ENCODE measurements around the gene ALG2. TPM values are rescaled to one million over a fixed set of nuclear protein-coding genes. Genes with fewer than 3 reads are reported as not detected.

Gene ALG2
- polyA plus RNA-seq, 2 donors, result 11.8 to 15.6 TPM

DNA sequence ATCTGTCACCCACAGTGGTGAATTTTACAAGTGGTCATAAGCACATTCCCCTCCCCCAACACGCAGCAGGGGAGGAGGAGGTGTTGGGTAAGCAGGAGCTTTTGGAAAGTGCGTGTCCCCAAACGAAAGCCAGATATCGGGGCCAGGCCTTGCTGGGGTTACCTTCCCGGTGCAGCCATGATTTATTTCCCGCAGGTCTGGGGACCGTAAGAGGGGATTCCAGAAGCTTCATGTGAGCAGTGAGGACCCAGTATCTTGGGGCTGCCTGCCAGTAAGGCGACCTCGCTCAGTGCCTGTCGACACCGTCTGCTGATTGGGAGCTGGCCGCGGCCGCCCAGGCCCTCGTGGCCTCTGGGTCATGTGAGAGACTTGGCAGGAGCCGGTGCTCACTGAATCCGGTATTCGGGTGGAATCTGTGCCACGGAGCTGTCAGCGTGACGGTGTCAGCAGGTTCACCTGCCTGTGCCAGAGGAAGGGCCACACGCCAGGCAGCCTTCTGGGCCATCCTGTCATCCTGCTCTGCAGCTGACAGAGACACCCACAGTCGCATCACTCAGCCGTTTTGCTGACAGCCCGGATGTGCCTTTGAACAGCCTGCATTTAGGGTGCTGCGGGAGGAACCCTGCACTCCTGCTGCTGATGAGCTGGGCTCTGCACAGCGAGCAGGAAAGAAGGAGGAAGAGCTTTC, 37.6 kb upstream of the ALG2 start:
- H3K4me3 ChIP-seq (ENCODE audit: low read depth in 1 of 2, low read length in 2 of 2), result peak overlapping the region; percentile 17 to 39
- peak overlapping the region in 1 of 2 donors; percentile 73 for H3K27ac ChIP-seq (ENCODE audit: low read depth in 2 of 2, low read length in 1 of 2)
- no peaks in the 10 kb centered on the region for H3K27me3 ChIP-seq (ENCODE audit: control insufficient read depth in 1 of 2, insufficient read depth in 2 of 2, low read length in 2 of 2)
- H3K4me1 ChIP-seq (ENCODE audit: control insufficient read depth in 2 of 2, insufficient read depth in 2 of 2, low read length in 1 of 2), result peaks cover 2 to 6% of the 10 kb centered on the region in 2 donors
- 16 to 18% methylated on average over 27 of the region's 27 CpGs for WGBS, 2 donors
- no peaks in the 10 kb centered on the region for H3K9me3 ChIP-seq (ENCODE audit: control insufficient read depth in 2 of 2, insufficient read depth in 1 of 2, low read depth in 1 of 2, low read length in 1 of 2)
- H3K36me3 ChIP-seq (ENCODE audit: control insufficient read depth in 2 of 2, insufficient read depth in 2 of 2, low read length in 1 of 2), result no peaks in the 10 kb centered on the region

DNA sequence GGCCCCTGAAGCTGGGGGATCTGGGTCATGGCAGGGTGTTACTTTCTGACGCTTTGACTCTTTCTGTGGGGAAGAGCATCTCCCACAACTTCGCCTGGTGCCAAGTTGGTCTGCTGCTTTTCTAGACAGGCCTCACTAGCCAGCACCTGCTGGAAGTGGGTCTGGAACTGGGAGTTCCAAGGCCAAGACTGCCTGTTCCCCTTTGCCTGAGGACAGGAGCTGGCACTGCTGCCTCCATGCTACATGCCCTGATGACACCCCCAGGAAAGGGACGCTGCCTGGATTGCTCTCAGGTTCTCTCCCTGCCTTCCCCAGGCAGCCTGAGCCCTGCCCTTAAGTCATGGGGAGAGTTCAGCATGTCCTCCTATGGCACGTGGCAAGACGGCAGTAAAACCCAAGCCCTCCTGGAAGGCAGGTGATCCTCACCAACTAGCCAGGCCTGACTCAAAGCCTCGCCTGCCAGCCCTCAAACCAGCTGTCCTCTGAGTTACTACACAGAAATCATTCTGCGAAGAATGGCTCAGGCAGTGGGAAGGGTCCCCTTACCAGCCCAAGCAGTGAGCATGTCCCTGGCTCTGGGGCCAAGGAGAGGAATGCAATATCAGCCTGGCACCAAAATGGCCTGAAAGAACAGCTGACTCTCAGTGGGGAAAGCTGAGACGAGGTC, 36.1 kb upstream of the ALG2 start:
- Histone ChIP-seq H3K36me3 (ENCODE audit: control insufficient read depth in 2 of 2, insufficient read depth in 2 of 2, low read length in 1 of 2) (no peaks in the 10 kb centered on the region), H3K9me3 (ENCODE audit: control insufficient read depth in 2 of 2, insufficient read depth in 1 of 2, low read depth in 1 of 2, low read length in 1 of 2) (no peaks in the 10 kb centered on the region), H3K27me3 (ENCODE audit: control insufficient read depth in 1 of 2, insufficient read depth in 2 of 2, low read length in 2 of 2) (no peaks in the 10 kb centered on the region), H3K27ac (ENCODE audit: low read depth in 2 of 2, low read length in 1 of 2) (no peak overlapping the region), H3K4me3 (ENCODE audit: low read depth in 1 of 2, low read length in 2 of 2) (no peak overlapping the region), H3K4me1 (ENCODE audit: control insufficient read depth in 2 of 2, insufficient read depth in 2 of 2, low read length in 1 of 2) (peaks cover 2 to 6% of the 10 kb centered on the region in 2 donors)
- WGBS, 2 donors, result 95 to 98% methylated on average over 8 of the region's 8 CpGs

DNA sequence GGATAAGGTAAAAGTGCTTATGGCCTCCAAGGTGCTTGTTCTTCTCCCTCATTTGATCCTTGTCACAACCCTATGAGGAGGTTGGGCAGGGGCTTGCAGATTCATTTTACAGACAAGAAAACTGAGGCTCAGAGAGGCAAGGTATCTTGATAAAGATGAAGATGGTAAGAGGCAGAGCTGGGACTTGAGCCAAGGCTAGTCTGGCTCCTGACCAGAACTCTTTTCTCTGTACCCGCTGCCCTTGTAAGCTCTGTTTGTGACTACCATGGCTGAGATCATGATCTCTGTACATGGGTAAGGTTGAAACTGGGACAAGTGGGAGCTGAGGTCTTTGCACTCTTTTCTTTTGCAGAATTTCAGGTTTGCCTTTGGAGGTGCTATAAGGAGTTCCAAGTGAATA, 33.9 kb upstream of the ALG2 start:
- no peaks in the 10 kb centered on the region for H3K36me3 ChIP-seq (ENCODE audit: control insufficient read depth in 2 of 2, insufficient read depth in 2 of 2, low read length in 1 of 2)
- WGBS, 2 donors, result 79 to 84% methylated on average over 1 of the region's 1 CpG
- no peaks in the 10 kb centered on the region for H3K27me3 ChIP-seq (ENCODE audit: control insufficient read depth in 1 of 2, insufficient read depth in 2 of 2, low read length in 2 of 2)
- no peak overlapping the region for H3K4me3 ChIP-seq (ENCODE audit: low read depth in 1 of 2, low read length in 2 of 2)
- no peaks in the 10 kb centered on the region for H3K9me3 ChIP-seq (ENCODE audit: control insufficient read depth in 2 of 2, insufficient read depth in 1 of 2, low read depth in 1 of 2, low read length in 1 of 2)
- H3K27ac ChIP-seq (ENCODE audit: low read depth in 2 of 2, low read length in 1 of 2), result no peak overlapping the region
- peaks cover 2 to 6% of the 10 kb centered on the region in 2 donors for H3K4me1 ChIP-seq (ENCODE audit: control insufficient read depth in 2 of 2, insufficient read depth in 2 of 2, low read length in 1 of 2)

DNA sequence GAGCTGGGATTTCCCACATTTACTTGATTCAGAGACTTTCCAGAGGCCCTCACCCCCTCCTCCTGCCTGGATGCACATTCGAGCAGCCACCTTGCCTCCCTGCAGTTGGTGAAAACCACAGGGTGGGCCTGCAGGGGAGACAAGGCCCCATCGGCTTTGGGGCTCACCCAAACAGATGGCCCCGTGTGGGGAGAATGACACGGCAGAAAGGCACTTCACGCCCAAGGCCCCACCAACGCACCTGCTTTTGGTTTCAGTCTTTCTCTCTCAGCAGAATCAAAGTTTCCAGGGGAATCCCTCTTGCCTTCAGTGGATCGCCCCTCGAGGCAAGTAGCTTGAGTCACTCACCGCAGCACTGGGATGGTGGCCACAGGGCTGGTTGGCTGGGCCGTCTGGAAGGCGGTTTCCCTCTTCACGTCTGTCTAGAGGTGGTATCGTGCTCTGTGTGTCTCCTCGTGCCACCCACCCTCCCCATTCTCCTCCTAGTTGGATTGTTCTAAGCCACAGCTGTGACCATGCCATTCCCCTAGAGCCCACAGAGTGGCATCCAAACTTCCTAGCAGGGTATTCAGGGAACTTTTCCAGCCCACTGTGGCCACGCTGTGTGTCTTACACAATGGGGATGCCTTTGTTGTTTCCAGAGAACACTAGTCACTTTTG, 32.2 kb upstream of the ALG2 start:
- Histone ChIP-seq H3K4me3 (ENCODE audit: low read depth in 1 of 2, low read length in 2 of 2) (no peak overlapping the region), H3K27me3 (ENCODE audit: control insufficient read depth in 1 of 2, insufficient read depth in 2 of 2, low read length in 2 of 2) (no peaks in the 10 kb centered on the region), H3K36me3 (ENCODE audit: control insufficient read depth in 2 of 2, insufficient read depth in 2 of 2, low read length in 1 of 2) (no peaks in the 10 kb centered on the region), H3K9me3 (ENCODE audit: control insufficient read depth in 2 of 2, insufficient read depth in 1 of 2, low read depth in 1 of 2, low read length in 1 of 2) (no peaks in the 10 kb centered on the region), H3K4me1 (ENCODE audit: control insufficient read depth in 2 of 2, insufficient read depth in 2 of 2, low read length in 1 of 2) (no peaks in the 10 kb centered on the region), H3K27ac (ENCODE audit: low read depth in 2 of 2, low read length in 1 of 2) (no peak overlapping the region)
- 42 to 54% methylated on average over 15 of the region's 15 CpGs for WGBS, 2 donors

DNA sequence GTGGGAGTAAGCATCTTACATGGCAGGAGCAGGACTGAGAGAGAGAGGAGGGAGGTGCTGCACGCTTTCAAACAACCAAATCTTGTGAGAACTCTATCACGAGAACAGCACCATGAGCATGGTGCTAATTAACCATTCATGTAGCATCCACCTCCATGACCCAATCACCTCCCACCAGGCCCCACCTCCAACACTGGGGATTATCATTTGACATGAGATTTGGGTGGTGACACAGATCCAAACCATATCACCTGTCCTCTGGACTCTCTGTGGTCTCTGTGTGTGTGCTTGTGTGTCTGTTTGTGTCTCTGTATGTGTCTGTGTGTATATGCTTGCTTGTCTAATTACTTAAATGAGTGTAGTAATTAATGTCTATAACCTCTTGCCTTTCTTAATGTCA, 31.4 kb upstream of the ALG2 start:
- Histone ChIP-seq H3K36me3 (ENCODE audit: control insufficient read depth in 2 of 2, insufficient read depth in 2 of 2, low read length in 1 of 2) (no peaks in the 10 kb centered on the region), H3K4me3 (ENCODE audit: low read depth in 1 of 2, low read length in 2 of 2) (no peak overlapping the region), H3K27me3 (ENCODE audit: control insufficient read depth in 1 of 2, insufficient read depth in 2 of 2, low read length in 2 of 2) (no peaks in the 10 kb centered on the region), H3K27ac (ENCODE audit: low read depth in 2 of 2, low read length in 1 of 2) (no peak overlapping the region), H3K9me3 (ENCODE audit: control insufficient read depth in 2 of 2, insufficient read depth in 1 of 2, low read depth in 1 of 2, low read length in 1 of 2) (no peaks in the 10 kb centered on the region), H3K4me1 (ENCODE audit: control insufficient read depth in 2 of 2, insufficient read depth in 2 of 2, low read length in 1 of 2) (no peaks in the 10 kb centered on the region)
- WGBS, 2 donors, result 94 to 96% methylated on average over 2 of the region's 2 CpGs

DNA sequence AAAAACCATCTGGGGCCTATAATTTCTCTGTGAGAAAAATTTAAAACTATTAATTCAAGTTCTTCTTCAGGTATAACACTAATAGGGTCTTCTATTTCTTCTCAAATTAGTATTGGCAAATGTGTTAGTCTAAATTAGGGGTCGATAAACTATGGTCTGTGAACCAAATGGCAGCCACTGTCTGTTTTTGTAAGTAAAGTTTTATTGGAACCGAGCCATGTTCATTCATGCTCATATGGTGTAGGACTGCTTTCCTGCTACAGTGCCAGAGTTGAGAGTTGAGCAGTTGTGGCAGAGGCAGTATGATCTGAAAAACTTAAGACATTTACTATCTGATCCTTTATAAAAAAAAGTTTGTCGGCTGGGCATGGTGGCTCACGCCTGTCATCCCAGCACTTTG, 29.4 kb upstream of the ALG2 start:
- Histone ChIP-seq H3K27me3 (ENCODE audit: control insufficient read depth in 1 of 2, insufficient read depth in 2 of 2, low read length in 2 of 2) (no peaks in the 10 kb centered on the region), H3K4me1 (ENCODE audit: control insufficient read depth in 2 of 2, insufficient read depth in 2 of 2, low read length in 1 of 2) (no peaks in the 10 kb centered on the region), H3K4me3 (ENCODE audit: low read depth in 1 of 2, low read length in 2 of 2) (no peak overlapping the region), H3K36me3 (ENCODE audit: control insufficient read depth in 2 of 2, insufficient read depth in 2 of 2, low read length in 1 of 2) (no peaks in the 10 kb centered on the region), H3K27ac (ENCODE audit: low read depth in 2 of 2, low read length in 1 of 2) (no peak overlapping the region), H3K9me3 (ENCODE audit: control insufficient read depth in 2 of 2, insufficient read depth in 1 of 2, low read depth in 1 of 2, low read length in 1 of 2) (no peaks in the 10 kb centered on the region)
- 86 to 90% methylated on average over 4 of the region's 4 CpGs for WGBS, 2 donors

DNA sequence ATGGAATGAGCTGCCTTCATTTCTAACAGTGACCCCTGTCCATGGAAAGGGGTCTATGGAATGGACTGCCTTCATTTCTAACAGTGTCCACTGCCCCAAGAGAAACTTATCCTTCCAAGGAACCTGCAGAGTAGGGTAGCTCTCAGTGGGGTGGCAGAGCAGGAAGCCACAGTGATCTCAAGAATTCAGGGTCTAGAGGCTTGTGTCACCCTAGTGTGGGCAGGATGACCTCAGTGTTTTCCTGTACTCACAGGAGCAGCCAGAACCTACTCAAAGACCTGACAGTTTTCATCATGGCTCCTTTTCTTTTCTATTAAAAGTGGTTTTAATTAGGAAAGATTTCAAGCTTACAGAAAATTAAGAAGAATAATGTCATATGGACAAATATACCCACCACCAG, 27.9 kb upstream of the ALG2 start:
- Histone ChIP-seq H3K4me1 (ENCODE audit: control insufficient read depth in 2 of 2, insufficient read depth in 2 of 2, low read length in 1 of 2) (no peaks in the 10 kb centered on the region), H3K4me3 (ENCODE audit: low read depth in 1 of 2, low read length in 2 of 2) (no peak overlapping the region), H3K27me3 (ENCODE audit: control insufficient read depth in 1 of 2, insufficient read depth in 2 of 2, low read length in 2 of 2) (no peaks in the 10 kb centered on the region), H3K9me3 (ENCODE audit: control insufficient read depth in 2 of 2, insufficient read depth in 1 of 2, low read depth in 1 of 2, low read length in 1 of 2) (no peaks in the 10 kb centered on the region), H3K27ac (ENCODE audit: low read depth in 2 of 2, low read length in 1 of 2) (no peak overlapping the region), H3K36me3 (ENCODE audit: control insufficient read depth in 2 of 2, insufficient read depth in 2 of 2, low read length in 1 of 2) (no peaks in the 10 kb centered on the region)

DNA sequence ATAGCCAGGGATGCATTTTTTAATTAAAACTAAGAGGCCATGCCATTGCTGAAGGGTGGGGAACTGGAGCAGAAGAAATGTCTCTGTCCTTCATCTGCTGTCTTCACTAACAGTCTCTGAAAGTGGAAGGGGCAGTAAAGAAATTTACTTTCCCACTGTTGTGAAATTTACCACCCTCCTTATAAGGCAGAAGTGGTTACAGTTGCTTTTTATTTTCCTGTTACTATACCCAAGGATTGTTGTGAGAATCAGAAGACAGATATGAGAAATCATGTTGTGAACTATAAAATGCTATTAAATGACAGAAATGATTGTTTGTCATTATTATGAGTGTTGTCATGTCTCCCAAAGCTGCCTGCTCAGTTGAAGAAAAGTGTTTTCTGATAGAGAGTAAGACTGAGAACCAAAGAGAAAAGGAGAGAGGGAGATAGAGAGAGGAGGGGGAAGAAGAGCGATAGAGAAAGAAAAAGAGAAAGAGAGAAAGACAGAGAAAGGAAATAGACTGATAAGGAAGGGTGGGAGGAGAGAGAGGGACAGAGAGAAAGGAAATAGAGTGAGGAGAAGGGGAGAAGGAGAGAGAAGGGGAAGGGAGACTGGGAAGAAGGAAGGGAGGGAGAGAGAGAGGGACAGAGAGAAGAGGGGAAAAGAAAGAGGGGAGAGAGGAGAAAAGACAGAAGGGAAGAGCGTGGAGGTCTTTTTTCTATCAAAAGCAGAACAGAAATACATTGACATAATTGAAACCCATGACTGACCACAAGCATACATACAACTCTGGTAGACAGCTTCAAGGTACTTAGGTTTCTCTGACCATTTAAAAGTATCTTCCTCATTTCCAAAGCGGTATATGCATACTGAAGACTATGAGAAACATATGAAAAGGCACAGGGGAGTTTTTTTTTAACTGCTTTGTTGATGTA, 22.9 kb upstream of the ALG2 start:
- Histone ChIP-seq H3K36me3 (ENCODE audit: control insufficient read depth in 2 of 2, insufficient read depth in 2 of 2, low read length in 1 of 2) (peaks cover 0 to 2% of the 10 kb centered on the region in 2 donors), H3K27me3 (ENCODE audit: control insufficient read depth in 1 of 2, insufficient read depth in 2 of 2, low read length in 2 of 2) (no peaks in the 10 kb centered on the region), H3K4me3 (ENCODE audit: low read depth in 1 of 2, low read length in 2 of 2) (no peak overlapping the region), H3K27ac (ENCODE audit: low read depth in 2 of 2, low read length in 1 of 2) (no peak overlapping the region), H3K4me1 (ENCODE audit: control insufficient read depth in 2 of 2, insufficient read depth in 2 of 2, low read length in 1 of 2) (no peaks in the 10 kb centered on the region), H3K9me3 (ENCODE audit: control insufficient read depth in 2 of 2, insufficient read depth in 1 of 2, low read depth in 1 of 2, low read length in 1 of 2) (no peaks in the 10 kb centered on the region)
- 79 to 83% methylated on average over 3 of the region's 3 CpGs for WGBS, 2 donors

DNA sequence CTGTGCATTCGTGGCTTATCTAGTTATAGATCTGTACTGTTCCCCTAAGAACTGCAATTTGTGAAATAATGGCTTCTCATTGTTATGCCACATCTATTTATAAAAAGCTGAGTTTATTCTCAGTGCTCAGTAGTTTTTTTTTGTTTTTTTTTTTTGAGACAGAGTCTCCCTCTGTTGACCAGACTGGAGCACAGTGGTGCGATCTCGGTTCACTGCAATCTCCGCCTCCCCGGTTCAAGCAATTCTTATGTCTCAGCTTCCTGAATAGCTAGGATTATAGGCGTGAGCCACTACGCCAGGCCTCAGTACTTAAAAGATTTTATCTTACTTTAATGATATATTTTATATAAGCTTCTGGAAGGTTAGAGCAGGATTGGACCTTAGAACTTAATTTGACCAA, 19.4 kb upstream of the ALG2 start:
- Histone ChIP-seq H3K36me3 (ENCODE audit: control insufficient read depth in 2 of 2, insufficient read depth in 2 of 2, low read length in 1 of 2) (peaks cover 0 to 6% of the 10 kb centered on the region in 2 donors), H3K9me3 (ENCODE audit: control insufficient read depth in 2 of 2, insufficient read depth in 1 of 2, low read depth in 1 of 2, low read length in 1 of 2) (no peaks in the 10 kb centered on the region), H3K27ac (ENCODE audit: low read depth in 2 of 2, low read length in 1 of 2) (no peak overlapping the region), H3K4me1 (ENCODE audit: control insufficient read depth in 2 of 2, insufficient read depth in 2 of 2, low read length in 1 of 2) (no peaks in the 10 kb centered on the region), H3K27me3 (ENCODE audit: control insufficient read depth in 1 of 2, insufficient read depth in 2 of 2, low read length in 2 of 2) (no peaks in the 10 kb centered on the region), H3K4me3 (ENCODE audit: low read depth in 1 of 2, low read length in 2 of 2) (no peak overlapping the region)
- WGBS, 2 donors, result 83 to 88% methylated on average over 7 of the region's 7 CpGs
